ENCODE results near the gene ZNF17.

- TF ChIP-seq CTCF (conservative IDR thresholded peaks at IDR 0.05; ENCODE audit: low read depth in 2 of 2): peak; percentile 90 to 92
- TF ChIP-seq ETS1 (IDR thresholded peaks at IDR 0.05): no peak
- no peak for TF ChIP-seq POLR2AphosphoS5 (IDR thresholded peaks at IDR 0.05; ENCODE audit: low read depth)
These were observed 4.3 kb upstream of the ZNF17 start for GRCh38 chr19:57406516-57407123.

Data from GM23338 (cell line).